IMR-90 (cell line): ENCODE measurements around the gene CENPP. TPM values are rescaled to one million over a fixed set of nuclear protein-coding genes. Genes with fewer than 3 reads are reported as not detected.

ENCODE experiments used
- ATAC-seq: fragments of 200-7000 bp; cut with Tn5 transposase; 2 replicates; pipeline ENCODE4 v1.9.1; 2020; ENCODE audit warnings: low read depth, mild to moderate bottlenecking, moderate library complexity
- BruUV-seq: library from RNA; stranded (reverse); fragments of 400-500 nt; replicated peaks from 2 replicates; lab custom pipeline; 2021; lab: Mats Ljungman, UMichigan
- CTCF ChIA-PET: fragments of 300-600 bp; formaldehyde crosslinking; extraction: SDS; loops from one replicate; lab custom pipeline; 2021; ENCODE audit warnings: antibody characterized with exemption; lab: Yijun Ruan, JAX
- POLR2A ChIA-PET: fragments of 300-600 bp; sonication (Branson Sonifier 250); formaldehyde crosslinking; loops from one replicate; lab custom pipeline; 2022; ENCODE audit warnings: antibody characterized with exemption; ENCODE audit not compliant: unreplicated experiment; lab: Charles Lee
- DNase-seq: peaks from one replicate; pipeline ENCODE4 v3.0.0; 2013
- H2AFZ ChIP-seq: replicated peaks from 2 replicates; pipeline ENCODE3; 2013; ENCODE audit warnings: low read length, mild to moderate bottlenecking; ENCODE audit not compliant: poor library complexity
- H2AK5ac ChIP-seq: 2 replicates; pipeline ENCODE4 v1.6.1; 2013; ENCODE audit warnings: low read depth, low read length, inconsistent platforms
- H2AK9ac ChIP-seq: replicated peaks from 2 replicates; pipeline ENCODE3; 2013; ENCODE audit warnings: mild to moderate bottlenecking, low read depth, low read length, moderate library complexity; ENCODE audit not compliant: poor library complexity
- H2BK120ac ChIP-seq: 2 replicates; pipeline ENCODE4 v1.6.1; 2013; ENCODE audit warnings: low read depth, low read length, inconsistent platforms
- H2BK15ac ChIP-seq: 3 replicates; pipeline ENCODE4 v1.6.1; 2013; ENCODE audit warnings: low read depth, low read length, inconsistent platforms
- H2BK20ac ChIP-seq: 2 replicates; pipeline ENCODE4 v1.6.1; 2013; ENCODE audit warnings: low read depth, mild to moderate bottlenecking, inconsistent platforms, low read length, moderate library complexity
- H2BK5ac ChIP-seq: 2 replicates; pipeline ENCODE4 v1.6.1; 2013; ENCODE audit warnings: mild to moderate bottlenecking, low read depth, low read length, inconsistent platforms; ENCODE audit not compliant: poor library complexity, severe bottlenecking
- H3K14ac ChIP-seq: replicated peaks from 2 replicates; pipeline ENCODE4 v1.6.1; 2013; ENCODE audit warnings: low read depth, low read length, inconsistent platforms
- H3K18ac ChIP-seq: 2 replicates; pipeline ENCODE4 v1.6.1; 2013; ENCODE audit warnings: low read depth, low read length, control low read depth
- H3K23ac ChIP-seq: 2 replicates; pipeline ENCODE4 v1.6.1; 2013; ENCODE audit warnings: low read depth, low read length, inconsistent platforms
- H3K27ac ChIP-seq: 2 replicates; pipeline ENCODE4 v1.5.1; 2013; ENCODE audit warnings: mild to moderate bottlenecking, control low read depth, low read length; ENCODE audit not compliant: insufficient read depth
- H3K27me3 ChIP-seq: 2 replicates; pipeline ENCODE4 v1.6.1; 2013; ENCODE audit warnings: low read length; ENCODE audit not compliant: control insufficient read depth, insufficient read depth
- H3K36me3 ChIP-seq: 2 replicates; pipeline ENCODE4 v1.6.1; 2013; ENCODE audit warnings: low read length, mixed read lengths; ENCODE audit not compliant: control insufficient read depth, insufficient read depth
- H3K4ac ChIP-seq: 2 replicates; pipeline ENCODE4 v1.6.1; 2013; ENCODE audit warnings: low read depth, low read length, inconsistent platforms
- H3K4me1 ChIP-seq: 2 replicates; pipeline ENCODE4 v1.6.1; 2013; ENCODE audit warnings: low read length, mixed read lengths; ENCODE audit not compliant: control insufficient read depth, insufficient read depth
- H3K4me2 ChIP-seq: 2 replicates; pipeline ENCODE4 v1.6.1; 2013; ENCODE audit warnings: low read depth, mild to moderate bottlenecking, control low read depth, low read length, moderate library complexity
- H3K4me3 ChIP-seq: 2 replicates; pipeline ENCODE4 v1.5.1; 2013; ENCODE audit warnings: low read depth, mild to moderate bottlenecking, control low read depth, low read length, moderate library complexity; ENCODE audit not compliant: insufficient read depth
- H3K56ac ChIP-seq: 2 replicates; pipeline ENCODE4 v1.6.1; 2013; ENCODE audit warnings: low read length, inconsistent platforms; ENCODE audit not compliant: insufficient read depth; ENCODE audit errors: extremely low read depth
- H3K79me1 ChIP-seq, 2 experiments: 2 replicates each; pipeline ENCODE4 v1.6.1; 2013; ENCODE audit warnings: low read length in 2 of 2, inconsistent platforms in 1 of 2, low read depth in 1 of 2
- H3K9ac ChIP-seq: 2 replicates; pipeline ENCODE4 v1.6.1; 2013; ENCODE audit warnings: low read depth, low read length, control low read depth
- H3K9me1 ChIP-seq: 2 replicates; pipeline ENCODE4 v1.6.1; 2013; ENCODE audit warnings: low read length, inconsistent platforms; ENCODE audit not compliant: insufficient read depth
- H3K9me3 ChIP-seq: 2 replicates; pipeline ENCODE4 v1.6.1; 2013; ENCODE audit warnings: low read length; ENCODE audit not compliant: control insufficient read depth, insufficient read depth
- H4K20me1 ChIP-seq: 2 replicates; pipeline ENCODE4 v1.6.1; 2013; ENCODE audit warnings: low read length, inconsistent platforms; ENCODE audit not compliant: insufficient read depth
- H4K5ac ChIP-seq: 2 replicates; pipeline ENCODE4 v1.6.1; 2013; ENCODE audit warnings: mild to moderate bottlenecking, low read depth, low read length, control low read depth
- H4K8ac ChIP-seq, 2 experiments: 2 replicates each; pipeline ENCODE4 v1.6.1; 2013; ENCODE audit warnings: low read depth in 2 of 2, low read length in 2 of 2, control low read depth in 1 of 2, inconsistent platforms in 1 of 2
- H4K91ac ChIP-seq: 2 replicates; pipeline ENCODE4 v1.6.1; 2013; ENCODE audit warnings: low read depth, low read length, inconsistent platforms; ENCODE audit not compliant: insufficient read depth
- BHLHE40 ChIP-seq: fragments of 150-350 bp; IDR thresholded peaks from 2 replicates; pipeline ENCODE4 v1.6.1; 2016; ENCODE audit warnings: mild to moderate bottlenecking, low read depth, low read length
- CTCF ChIP-seq: conservative IDR thresholded peaks from 2 replicates; pipeline ENCODE4 v1.5.1; 2012; ENCODE audit warnings: mild to moderate bottlenecking, low read depth, low read length, improper control_type of control experiment
- FOS ChIP-seq: fragments of 150-350 bp; IDR thresholded peaks from 2 replicates; pipeline ENCODE4 v1.6.1; 2016; ENCODE audit warnings: low read depth, low read length
- MAZ ChIP-seq: IDR thresholded peaks from 2 replicates; pipeline ENCODE4 v1.6.1; 2012; ENCODE audit warnings: low read depth, mild to moderate bottlenecking, low read length, improper control_type of control experiment, moderate library complexity, borderline replicate concordance
- POLR2A ChIP-seq: IDR thresholded peaks from 2 replicates; pipeline ENCODE4 v1.6.1; 2012; ENCODE audit warnings: mild to moderate bottlenecking, low read depth, low read length
- RAD21 ChIP-seq: IDR thresholded peaks from 2 replicates; pipeline ENCODE4 v1.6.1; 2012; ENCODE audit warnings: low read length, improper control_type of control experiment
- SMC3 ChIP-seq: fragments of 150-350 bp; IDR thresholded peaks from 2 replicates; pipeline ENCODE4 v1.6.1; 2016; ENCODE audit warnings: low read depth, mild to moderate bottlenecking, antibody characterized with exemption, low read length, moderate library complexity
- WGBS, 2 experiments: methylation state at CpG; one replicate each; pipeline versions ENCODE4 v1.1.5 to v1.1.7; 2013; ENCODE audit warnings: missing lambda C conversion rate in 2 of 2; ENCODE audit not compliant: insufficient read length in 1 of 2; ENCODE audit errors: extremely low coverage in 2 of 2; 5-methylcytosine and 5-hydroxymethylcytosine counted together
- dilution Hi-C: fragments of 300-500 bp; cut with HindIII; formaldehyde crosslinking; loops from one replicate; pipeline ENCODE4 v1.14.3; 2018; ENCODE audit warnings: low sequenced_read_pairs; ENCODE audit not compliant: unreplicated experiment
- in situ Hi-C: fragments of 300-500 bp; cut with MboI; formaldehyde crosslinking; loops from 3 replicates; pipeline ENCODE4 v1.14.3; 2019; ENCODE audit warnings: low sequenced_read_pairs, inconsistent platforms, mixed read lengths
- intact Hi-C: fragments of 100-400 bp; cut with micrococcal nuclease; formaldehyde crosslinking; loops from 2 replicates; pipeline ENCODE4 v1.10.0; 2022
- polyA plus RNA-seq, 3 experiments: library from polyadenylated mRNA; depleted of rRNA; stranded (reverse); fragments of >200 nt; gene quantifications; 2 replicates each; pipeline ENCODE4 v1.2.3, GENCODE V29; 2012; ENCODE audit warnings: low replicate concordance in 1 of 3
- total RNA-seq: library from RNA; depleted of rRNA; stranded (reverse); fragments of >200 nt; gene quantifications from 2 replicates; pipeline ENCODE4 v1.2.3, GENCODE V29; 2012
- TF ChIP-seq, protein P1 (sequence below): fragments of 150-350 bp; IDR thresholded peaks from 2 replicates; pipeline ENCODE4 v1.6.1; 2016; ENCODE audit warnings: low read depth, mild to moderate bottlenecking, low read length, moderate library complexity, borderline replicate concordance

CENPP gene
- total and polyA plus RNA-seq, 2 of the 4 experiments (the other 2 are of a cell fraction): 1.4 to 2.0 TPM

DNA sequence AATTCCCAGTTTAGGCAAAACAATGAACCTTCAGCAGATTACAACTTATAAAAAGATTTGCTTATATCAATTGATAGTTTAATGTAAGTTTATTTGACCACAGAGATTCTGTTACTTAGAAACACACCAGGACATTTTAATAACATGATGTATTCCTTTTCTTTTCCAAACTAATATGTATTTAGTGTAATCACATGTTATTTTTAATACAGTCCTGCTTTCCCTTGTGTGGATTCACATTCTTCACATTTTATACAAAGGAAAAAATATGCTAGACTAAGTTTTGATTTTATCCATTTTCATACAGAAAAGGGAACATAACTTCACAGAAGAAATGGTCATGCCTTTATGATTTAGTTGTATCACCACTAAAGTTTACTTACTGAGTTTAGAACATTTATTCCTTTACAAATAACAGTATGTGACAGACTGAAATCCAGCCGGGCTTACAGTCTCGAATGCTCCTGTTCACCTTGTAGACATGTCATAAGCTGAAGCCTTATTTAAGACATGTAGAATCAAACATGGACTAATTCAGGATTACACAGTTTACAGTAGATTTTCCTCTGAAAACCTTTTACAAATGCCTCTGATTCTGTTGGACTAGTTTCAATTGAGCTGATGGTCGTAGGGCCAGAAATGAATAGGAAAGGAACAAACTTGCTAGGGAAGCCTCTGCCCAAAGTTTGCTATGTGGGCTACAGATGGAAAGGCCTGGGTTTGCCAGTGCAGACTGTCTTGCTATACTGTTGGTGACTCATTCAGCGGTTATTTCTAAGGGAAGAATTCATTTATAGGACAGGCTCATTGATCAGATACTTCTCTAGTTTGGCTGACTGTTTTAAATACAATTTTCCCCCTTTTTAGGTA, 163.2 kb downstream of the CENPP start:
- intact Hi-C loops (no loop called here), dilution Hi-C loops (no loop called here), in situ Hi-C loops (no loop called here)
- peak overlapping the region; percentile 7; the same call in 1 of the 2 replicates for H3K4ac ChIP-seq
- peak; percentile 84 for ATAC-seq
- peak; percentile 62 for DNase-seq
- no peak overlapping the region for H3K56ac ChIP-seq
- no peak overlapping the region; the same call in 1 of the 2 replicates for H4K91ac ChIP-seq
- H4K5ac ChIP-seq: no peak overlapping the region
- no peak overlapping the region for H3K27ac ChIP-seq
- peaks cover 11% of the 10 kb centered on the region for H3K4me1 ChIP-seq
- no peaks in the 10 kb centered on the region for H3K9me3 ChIP-seq
- H3K27me3 ChIP-seq: no peaks in the 10 kb centered on the region
- H3K9ac ChIP-seq: no peak overlapping the region
- peaks cover 11% of the 10 kb centered on the region for H3K9me1 ChIP-seq
- no peak overlapping the region for H2AK9ac ChIP-seq
- peak overlapping the region in 1 of 2 experiments; percentile 52; a peak in 1 of 4 replicates for H4K8ac ChIP-seq
- H3K23ac ChIP-seq: peak overlapping the region; percentile 41; the same call in 1 of the 2 replicates
- CTCF ChIA-PET: interaction anchor here (0.8 kb wide), 1 partner anchor 117 kb away, joined by 3 read pairs; no protein-coding TSS in a partner anchor
- H2BK15ac ChIP-seq: peak overlapping the region; percentile 42; the same call in 1 of the 3 replicates
- H3K36me3 ChIP-seq: no peaks in the 10 kb centered on the region
- POLR2A ChIA-PET: interaction anchor here (0.5 kb wide), 1 partner anchor 101 kb away, joined by 4 read pairs; no protein-coding TSS in a partner anchor
- no TSS peak for BruUV-seq
- peak overlapping the region; percentile 22; the same call in 1 of the 2 replicates for H2BK20ac ChIP-seq
- no peaks in the 10 kb centered on the region for H4K20me1 ChIP-seq
- H2BK5ac ChIP-seq: no peak overlapping the region
- H3K4me3 ChIP-seq: no peak overlapping the region
- no peak overlapping the region for H2AFZ ChIP-seq
- WGBS, 2 experiments: no CpG with 5 or more reads among the region's 4 CpGs
- H3K14ac ChIP-seq: peak overlapping the region; percentile 27
- H3K4me2 ChIP-seq: 0 out of 2 replicates have a peak overlapping the region, but pooled peaks have one; percentile 8
- peak overlapping the region; percentile 12; the same call in 1 of the 2 replicates for H3K18ac ChIP-seq
- H3K79me1 ChIP-seq: no peaks in the 10 kb centered on the region; a peak in 1 of 4 replicates
- H2AK5ac ChIP-seq: no peak overlapping the region
- H2BK120ac ChIP-seq: peak overlapping the region; percentile 59; the same call in 1 of the 2 replicates
- TF ChIP-seq POLR2A: no peak
- TF ChIP-seq RAD21: no peak
- no peak for TF ChIP-seq MAZ
- peak; percentile 36 for TF ChIP-seq FOS
- TF ChIP-seq BHLHE40: no peak
- TF ChIP-seq SMC3: no peak
- TF ChIP-seq, protein P1, sequence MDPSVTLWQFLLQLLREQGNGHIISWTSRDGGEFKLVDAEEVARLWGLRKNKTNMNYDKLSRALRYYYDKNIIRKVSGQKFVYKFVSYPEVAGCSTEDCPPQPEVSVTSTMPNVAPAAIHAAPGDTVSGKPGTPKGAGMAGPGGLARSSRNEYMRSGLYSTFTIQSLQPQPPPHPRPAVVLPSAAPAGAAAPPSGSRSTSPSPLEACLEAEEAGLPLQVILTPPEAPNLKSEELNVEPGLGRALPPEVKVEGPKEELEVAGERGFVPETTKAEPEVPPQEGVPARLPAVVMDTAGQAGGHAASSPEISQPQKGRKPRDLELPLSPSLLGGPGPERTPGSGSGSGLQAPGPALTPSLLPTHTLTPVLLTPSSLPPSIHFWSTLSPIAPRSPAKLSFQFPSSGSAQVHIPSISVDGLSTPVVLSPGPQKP: no peak
- no peak for TF ChIP-seq CTCF
